Superior temporal gyrus (tissue), 1 donor: ENCODE results near the gene FAM170B.

ENCODE experiments used
- DNase-seq: peaks from one replicate; pipeline ENCODE4 v3.0.0-alpha.2; 2016; ENCODE audit errors: extremely low spot score

Gene FAM170B

GRCh38 chr10:49152037-49152436 lies 18.2 kb upstream of the FAM170B start:
- no peak for DNase-seq

DNA sequence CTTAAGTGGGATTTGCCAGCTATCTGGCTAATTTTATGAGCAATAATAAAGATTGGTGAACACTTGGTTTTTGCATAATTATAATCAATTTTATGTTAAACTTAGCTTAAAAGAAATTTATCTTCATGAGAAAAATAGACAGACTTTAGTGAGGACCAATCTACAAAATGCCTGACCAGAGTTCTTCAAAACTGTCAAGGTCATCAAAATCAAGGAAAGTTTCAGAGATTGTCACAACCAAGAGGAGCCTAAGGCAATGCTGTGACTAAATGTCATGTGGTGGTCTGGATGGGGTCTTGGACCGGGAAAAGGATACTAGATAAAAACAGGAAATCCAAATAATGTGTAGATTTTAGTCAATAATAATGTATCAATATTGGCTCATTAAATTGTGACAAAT lies 17.7 kb upstream of the FAM170B start:
- DNase-seq: no peak

DNA sequence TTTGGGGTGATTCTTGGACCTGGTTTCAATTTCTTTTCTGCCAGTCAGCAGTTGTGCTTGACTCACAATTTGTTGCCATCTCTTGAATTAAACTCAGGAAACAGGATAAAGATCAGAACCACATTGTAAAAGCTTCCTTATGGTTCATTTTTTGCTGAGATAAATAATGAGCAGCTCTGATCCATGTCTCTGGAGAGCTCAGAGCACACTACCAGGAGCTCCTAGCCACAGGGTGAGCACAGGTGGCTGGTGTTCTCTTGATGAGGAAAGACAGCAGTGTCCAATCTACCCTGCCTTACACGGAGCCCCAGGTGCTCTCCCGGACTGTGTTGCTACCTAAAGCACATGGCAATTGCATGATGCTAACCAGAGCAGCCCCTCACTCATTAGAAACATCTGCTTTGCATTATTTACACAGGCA lies 17.2 kb upstream of the FAM170B start:
- DNase-seq: no peak

DNA sequence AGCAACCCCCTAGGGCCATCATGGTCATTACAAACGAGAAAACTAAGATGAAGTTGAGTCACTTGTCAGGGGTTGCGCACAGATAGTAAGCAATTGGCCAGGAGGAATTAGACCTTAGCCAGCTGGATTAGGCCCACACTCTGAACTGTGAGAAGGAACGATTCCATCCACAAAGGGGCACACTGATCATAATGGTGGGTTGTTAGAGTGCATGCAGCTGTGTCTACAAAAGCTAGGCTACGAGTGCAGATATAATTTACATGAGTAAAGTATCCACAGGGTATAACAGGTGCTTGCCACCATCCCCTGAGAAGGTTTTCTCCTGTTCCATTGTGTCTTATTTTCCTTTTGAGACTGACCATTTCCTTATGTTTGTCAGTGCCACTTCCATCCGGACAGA lies 16.6 kb upstream of the FAM170B start:
- DNase-seq: no peak

DNA sequence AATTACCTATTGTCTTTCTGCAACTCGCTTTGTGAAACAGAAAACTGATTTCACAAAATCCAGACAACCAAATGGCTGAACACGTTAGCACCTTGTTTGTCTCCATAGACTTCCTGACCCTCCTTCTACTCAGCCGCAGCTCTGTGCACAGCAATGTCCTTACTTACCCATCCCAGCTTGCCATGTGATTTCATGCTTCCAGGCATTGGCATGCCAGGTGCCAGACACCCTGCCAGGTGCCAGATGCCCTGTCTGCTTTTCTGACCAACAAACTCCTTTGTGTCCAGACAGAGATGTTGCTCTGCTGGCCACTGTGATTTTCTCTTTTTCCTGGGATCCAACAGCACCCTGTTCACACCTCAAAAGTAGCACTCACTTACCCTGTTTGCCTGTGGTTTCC lies 16.1 kb upstream of the FAM170B start:
- no peak for DNase-seq

- no peak for DNase-seq
These were observed 10.4 kb upstream of the FAM170B start for GRCh38 chr10:49144058-49144720.

DNA sequence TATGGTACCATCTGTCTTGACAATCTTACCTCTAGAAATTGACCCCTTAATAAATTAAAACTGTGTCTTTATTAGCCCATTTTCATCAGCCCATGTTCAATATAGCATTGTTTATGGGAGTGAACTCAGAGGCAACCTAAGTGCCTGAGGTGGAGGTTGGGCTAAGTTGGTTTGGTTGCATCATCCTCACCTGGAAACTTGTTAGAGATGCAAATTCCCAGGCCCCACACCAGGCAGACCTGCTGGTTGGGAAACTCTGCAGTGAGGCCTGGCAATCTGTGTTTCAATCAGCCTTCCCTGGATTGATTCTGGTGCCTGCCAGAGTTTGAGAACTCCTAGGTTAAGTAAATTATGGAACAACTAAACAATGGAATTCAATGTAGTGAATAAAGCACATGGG lies 9.4 kb upstream of the FAM170B start:
- no peak for DNase-seq

- no peak for DNase-seq
These were observed 7.9 kb upstream of the FAM170B start for GRCh38 chr10:49141541-49142332.

- DNase-seq: no peak
These were observed 6.7 kb upstream of the FAM170B start for GRCh38 chr10:49140304-49141177.

DNA sequence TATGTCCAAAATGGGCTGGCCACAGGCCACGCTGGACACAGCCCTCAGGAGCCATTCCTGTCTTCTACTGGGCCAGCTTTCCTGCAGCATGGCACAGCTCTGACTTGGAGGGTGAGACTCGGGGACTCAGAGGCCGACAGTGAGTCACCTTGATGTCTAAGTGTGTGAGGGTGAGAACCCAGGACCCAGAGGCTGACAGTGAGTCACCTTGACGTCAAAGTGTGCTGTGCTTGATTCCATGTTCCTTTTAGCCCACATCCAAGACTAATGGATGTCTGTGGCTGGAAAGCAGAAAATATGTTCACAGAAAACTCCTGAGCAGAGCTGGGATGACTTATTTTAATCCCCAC lies 6.0 kb upstream of the FAM170B start:
- DNase-seq: no peak

- DNase-seq: no peak
These were observed 5.4 kb upstream of the FAM170B start for GRCh38 chr10:49139028-49139845.

DNA sequence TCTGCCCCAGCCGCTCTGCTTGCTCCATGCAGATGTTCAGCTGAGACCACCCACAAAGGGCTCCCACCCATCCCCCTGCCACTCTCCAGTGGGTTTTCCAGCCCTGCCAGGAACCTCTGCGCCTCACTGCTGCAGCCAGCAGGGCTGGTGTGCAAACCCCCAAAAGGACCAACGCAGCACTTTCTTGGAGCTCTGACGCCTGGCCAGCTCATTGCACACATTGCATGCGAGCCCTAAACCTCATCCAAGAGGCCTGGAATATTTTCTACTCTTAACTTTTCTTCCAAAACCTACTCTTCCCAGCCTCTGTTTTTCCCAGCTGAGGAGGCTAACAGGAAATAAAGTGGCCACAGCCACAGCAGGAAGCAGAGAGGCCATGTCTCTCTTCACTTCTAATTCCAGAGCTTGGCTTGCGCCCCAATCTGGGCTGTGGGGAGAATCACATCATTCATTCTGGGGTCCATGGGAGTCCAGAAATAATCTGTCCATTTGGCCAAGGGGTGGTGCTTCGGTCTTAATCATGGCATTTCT lies 4.6 kb upstream of the FAM170B start:
- DNase-seq: no peak

DNA sequence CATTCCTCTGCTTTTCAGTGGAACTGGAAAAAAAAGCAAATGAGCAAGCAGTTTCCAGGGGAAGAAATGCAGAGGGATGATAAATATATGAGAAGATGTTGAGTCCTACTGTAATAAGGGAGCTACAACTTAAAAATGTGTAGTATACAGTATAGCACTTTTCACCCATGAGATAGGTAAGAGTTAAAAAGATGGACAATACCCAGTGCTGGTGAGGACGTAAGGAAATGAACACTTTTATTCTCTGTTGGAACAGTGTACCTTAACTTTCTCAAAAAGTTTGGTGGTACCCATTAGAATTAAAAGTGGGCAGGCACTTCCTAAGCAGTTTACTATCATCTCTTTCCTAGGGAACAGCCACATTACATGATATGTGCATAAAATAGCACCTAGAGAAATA lies 2.7 kb upstream of the FAM170B start:
- DNase-seq: no peak

DNA sequence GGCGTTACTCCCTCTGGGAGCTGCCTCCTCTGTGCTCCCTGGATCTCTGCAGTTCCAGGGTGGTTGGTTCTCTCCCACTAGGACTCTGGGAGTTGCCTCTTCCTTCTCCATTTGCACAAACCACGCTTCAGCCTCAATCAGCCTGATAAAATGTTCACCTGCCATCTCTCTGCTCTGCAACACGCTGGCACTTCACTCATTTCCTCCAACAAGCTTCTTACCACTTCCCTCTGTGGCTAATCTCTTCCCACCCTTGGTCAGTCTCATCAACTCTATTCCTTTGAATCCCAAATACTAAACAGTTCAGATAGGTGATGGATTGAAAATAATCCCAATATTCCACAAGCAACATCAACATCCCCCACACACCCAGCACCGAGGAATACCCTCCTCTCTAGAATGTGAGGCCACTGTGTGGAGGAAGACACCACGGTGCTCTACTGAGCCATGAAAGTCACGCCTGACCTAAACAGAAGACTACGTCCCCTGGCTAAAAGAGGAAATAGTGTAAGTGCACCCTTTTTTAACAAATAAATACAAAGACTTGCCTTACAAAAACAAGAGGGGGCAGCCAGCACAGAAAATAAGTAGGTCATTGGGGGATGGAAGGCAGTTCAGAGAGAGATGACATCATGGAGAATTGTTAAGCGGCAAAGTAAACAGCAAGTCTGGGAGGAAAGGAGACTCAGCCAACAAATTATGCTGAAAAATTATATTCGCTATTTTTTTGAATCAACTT lies 1.9 kb upstream of the FAM170B start:
- DNase-seq: no peak

DNA sequence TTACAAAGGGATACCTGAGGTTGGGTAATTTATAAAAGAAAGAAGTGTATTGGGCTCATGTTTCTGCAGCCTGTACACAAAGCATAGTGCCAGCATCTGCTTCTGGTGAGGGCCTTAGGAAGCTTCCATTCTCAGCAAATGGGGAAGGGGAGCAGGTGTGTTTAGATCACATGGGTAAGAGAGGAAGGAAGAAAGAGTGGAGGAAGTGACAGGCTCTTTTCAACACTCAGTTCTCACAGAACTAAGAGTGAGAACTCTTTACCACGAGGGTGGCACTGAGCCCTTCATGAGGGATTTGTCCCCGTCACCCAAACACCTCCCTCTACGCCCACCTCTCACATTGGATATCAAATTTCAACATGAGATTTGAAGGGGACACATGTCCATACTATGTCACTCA lies 506 bp upstream of the FAM170B start:
- DNase-seq: no peak

GRCh38 chr10:49132362-49132737 lies 1.5 kb downstream of the FAM170B start:
- DNase-seq: no peak

DNA sequence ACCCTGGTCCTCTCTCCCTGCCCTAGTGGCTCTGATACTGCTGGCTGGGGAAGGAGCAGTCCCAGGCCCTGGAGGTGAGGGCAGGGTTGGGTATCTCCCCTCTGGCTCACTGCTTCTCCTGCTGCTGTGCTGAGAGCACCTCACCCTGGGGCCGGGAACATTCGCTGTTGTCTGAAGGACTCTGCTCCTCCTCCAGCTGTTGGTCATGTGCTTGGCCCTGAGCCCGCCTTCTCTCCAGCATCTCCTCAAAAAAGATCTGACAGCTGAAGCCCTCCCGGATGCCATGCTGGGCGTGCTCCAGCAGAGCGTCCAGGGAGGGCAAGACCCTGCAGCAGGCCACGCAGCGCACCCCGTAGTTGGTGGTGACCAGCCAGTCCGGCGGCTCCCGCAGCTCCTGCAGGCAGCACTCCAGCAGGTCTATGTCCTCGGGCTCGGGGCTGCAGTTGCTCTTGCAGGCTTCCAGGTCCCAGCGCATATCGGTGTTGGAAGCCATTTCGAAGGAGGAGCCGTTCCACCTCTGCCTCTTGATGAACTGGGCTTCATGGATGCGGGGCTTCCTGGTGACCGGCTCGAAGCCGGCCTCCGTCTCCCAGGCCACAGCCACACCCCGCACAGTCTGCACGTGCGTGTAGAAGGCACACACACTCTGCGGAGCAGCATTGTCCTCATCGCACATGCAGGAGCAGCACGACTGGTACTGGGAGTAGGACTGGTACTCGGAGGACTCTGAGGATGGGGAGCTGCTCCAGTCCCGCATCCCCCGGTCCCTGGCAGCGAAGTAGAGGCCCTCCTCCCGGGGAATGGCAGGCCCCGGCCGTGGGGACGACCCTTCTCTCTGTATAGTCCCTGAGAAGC lies 2.1 kb downstream of the FAM170B start:
- no peak for DNase-seq

- no peak for DNase-seq
These were observed 4.4 kb downstream of the FAM170B start for GRCh38 chr10:49129376-49129775.

- DNase-seq: no peak
These were observed 5.0 kb downstream of the FAM170B start for GRCh38 chr10:49128854-49129253.
